ENCODE results near the gene LRRC4.

LRRC4 gene

GRCh38 chr7:128059143-128059988, 28.1 kb upstream of the LRRC4 start:
- DNase-seq (ENCODE audit: low read depth) = no peak

GRCh38 chr7:128057909-128058308, 26.7 kb upstream of the LRRC4 start:
- no peak for DNase-seq (ENCODE audit: low read depth)

GRCh38 chr7:128056901-128057300, 25.7 kb upstream of the LRRC4 start:
- DNase-seq (ENCODE audit: low read depth) = no peak

GRCh38 chr7:128055637-128056036, 24.4 kb upstream of the LRRC4 start:
- no peak for DNase-seq (ENCODE audit: low read depth)

DNA sequence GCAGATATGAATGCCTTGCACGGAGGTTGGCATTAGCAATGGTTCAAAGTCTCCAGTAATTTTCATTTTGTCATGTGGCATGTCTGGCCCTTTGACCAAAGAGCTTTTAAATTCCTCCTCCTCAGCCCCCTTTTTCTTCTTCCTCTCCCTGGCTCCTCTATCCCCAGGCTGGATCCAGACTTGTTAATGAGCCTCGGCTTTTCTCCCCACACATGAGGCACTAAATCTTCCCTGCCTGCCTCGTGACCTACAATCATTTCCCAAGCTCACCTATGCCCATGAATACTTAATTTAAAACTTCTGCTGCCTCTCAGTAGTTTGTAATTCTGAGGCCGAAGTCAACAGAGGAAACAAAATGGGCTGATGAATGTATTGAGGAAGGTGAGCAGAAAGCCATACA, 23.3 kb upstream of the LRRC4 start:
- no peak for DNase-seq (ENCODE audit: low read depth)

- no peak for DNase-seq (ENCODE audit: low read depth)
Measured at GRCh38 chr7:128053991-128054390, 22.8 kb upstream of the LRRC4 start.

DNA sequence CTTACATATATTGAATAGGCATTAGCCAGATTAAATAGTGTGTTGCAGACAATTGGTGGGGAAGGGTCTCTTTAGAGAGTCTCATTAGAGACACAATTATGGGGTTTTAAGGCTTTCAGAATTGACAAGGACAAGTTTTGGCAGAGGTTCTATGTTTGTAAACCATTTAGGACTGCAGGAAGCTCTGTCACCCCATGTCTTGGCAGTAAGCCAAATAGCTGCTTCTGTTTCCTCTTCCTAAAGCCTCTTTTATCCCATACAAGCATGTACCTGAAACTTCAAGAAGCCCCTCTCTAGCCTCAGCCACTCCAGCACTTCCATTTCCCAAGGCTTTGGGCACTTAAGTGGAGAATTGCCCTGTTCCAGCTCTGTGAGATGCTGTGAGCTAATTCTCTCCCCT, 21.8 kb upstream of the LRRC4 start:
- no peak for DNase-seq (ENCODE audit: low read depth)

DNA sequence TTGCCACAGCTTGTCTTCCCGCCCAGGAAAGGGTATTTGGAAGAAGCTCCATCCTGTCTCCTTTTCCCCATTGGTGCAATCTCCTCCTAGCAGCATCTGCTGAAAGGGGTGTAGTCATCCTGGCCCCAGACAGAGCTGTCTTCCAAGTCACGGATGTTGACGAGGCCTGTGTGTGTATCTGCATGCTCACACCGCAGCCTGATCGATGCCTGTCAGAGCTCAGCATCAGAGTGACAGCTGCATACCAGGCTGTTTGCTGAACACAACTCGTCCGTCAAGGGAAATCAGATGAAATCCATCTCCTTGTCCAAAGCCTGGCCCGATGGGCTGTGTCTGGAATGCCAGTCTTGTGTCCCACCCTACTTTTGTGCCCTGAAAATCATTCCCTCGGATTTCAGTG, 21.2 kb upstream of the LRRC4 start:
- no peak for DNase-seq (ENCODE audit: low read depth)

- no peak for DNase-seq (ENCODE audit: low read depth)
Measured at GRCh38 chr7:128045766-128046165, 14.5 kb upstream of the LRRC4 start.

DNA sequence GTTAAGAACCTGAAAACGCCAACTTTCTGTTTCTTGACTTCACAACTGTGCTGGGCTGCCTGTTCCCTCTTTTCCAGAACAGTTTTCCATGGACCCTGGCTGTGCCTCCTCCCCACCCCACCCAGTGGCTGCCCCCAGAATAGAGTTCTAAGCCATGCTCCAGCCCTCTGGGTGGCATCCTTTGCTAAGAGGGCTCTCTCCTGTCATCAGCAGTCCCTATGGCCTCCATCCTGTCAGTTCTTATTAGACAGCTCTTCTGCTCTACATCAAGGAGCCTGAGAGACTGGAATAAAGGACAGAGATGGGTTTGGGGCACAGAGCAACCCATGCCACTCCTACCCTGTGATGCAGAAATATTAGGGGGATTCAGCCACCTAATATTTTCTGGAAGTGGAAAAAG, 13.9 kb upstream of the LRRC4 start:
- no peak for DNase-seq (ENCODE audit: low read depth)

DNA sequence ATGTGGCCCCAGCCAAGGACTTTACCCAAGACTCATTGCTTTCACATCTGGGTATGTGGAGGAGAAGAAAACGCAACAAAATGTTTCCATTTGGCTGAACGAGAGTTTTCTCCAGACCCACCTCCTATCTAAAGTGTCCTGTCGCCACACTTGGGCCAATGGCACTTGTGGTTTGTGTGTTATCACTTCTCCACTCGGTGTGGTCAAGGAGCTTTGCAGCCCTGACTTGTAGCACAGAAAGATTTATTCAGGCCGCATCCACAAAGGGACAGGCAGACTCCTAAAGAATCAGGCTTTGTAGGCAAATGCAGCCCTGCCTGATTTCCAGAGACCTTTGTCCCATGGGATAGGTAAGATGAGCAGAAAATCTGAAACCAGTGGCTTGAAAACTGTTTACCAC, 12.8 kb upstream of the LRRC4 start:
- no peak for DNase-seq (ENCODE audit: low read depth)

GRCh38 chr7:128042012-128042411, 10.8 kb upstream of the LRRC4 start:
- DNase-seq (ENCODE audit: low read depth) = no peak

DNA sequence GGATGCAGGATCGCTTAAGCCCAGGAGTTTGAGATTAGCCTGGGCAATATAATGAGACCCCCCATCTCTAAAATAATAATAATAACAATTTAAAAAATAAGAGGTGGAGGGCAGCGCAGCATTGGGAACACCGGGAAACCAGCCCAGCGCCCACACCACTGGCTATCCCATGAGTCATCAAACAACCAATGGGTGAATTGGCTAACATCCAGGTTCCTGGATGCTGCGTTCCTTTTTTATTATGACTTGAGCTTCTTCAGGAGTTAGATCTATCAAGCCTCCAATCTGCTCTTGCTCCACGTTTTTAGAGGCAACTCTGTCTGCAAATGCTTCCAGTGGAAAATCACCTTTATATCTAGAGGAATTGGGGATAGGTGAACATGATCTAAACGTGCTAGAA, 10.0 kb upstream of the LRRC4 start:
- DNase-seq (ENCODE audit: low read depth) = no peak

- DNase-seq (ENCODE audit: low read depth) = no peak
Measured at GRCh38 chr7:128040205-128040604, 9.0 kb upstream of the LRRC4 start.

- no peak for DNase-seq (ENCODE audit: low read depth)
Measured at GRCh38 chr7:128039544-128039953, 8.3 kb upstream of the LRRC4 start.

- DNase-seq (ENCODE audit: low read depth) = no peak
Measured at GRCh38 chr7:128037880-128038619, 6.8 kb upstream of the LRRC4 start.

- no peak for DNase-seq (ENCODE audit: low read depth)
Measured at GRCh38 chr7:128037081-128037480, 5.8 kb upstream of the LRRC4 start.

DNA sequence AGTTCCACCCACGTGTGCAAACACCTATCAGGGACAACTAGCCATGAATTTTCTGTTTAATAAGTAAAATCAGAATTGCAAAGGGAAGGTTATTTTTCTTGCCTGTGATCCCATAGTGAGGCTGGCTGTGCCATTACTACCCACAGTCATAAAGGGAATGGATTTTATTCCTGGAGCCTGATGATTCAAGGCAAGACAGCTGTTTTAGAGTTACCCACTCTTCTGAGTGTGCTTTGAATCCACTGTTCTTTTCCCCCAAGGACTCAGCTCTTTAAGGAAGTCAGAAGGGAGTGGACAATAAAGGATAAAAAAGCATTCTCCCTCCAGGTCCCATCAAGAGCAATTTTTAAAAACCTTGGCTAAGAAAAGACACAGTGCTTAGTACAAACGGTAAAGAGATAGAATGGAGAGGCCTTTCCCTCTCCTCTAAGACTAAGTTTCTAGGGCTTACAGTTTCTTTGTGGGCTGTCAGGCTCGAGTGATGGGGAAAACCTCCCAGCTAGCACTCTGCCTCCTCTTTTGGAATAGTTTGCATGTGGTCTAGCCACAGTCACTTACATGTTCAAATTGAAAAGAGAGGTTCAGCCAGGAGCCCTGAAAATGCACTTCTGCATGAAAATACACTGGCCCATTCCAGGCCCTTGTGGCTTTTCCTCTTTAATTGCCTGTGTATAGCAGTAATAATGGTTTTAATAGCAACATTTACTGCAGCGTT, 5.1 kb upstream of the LRRC4 start:
- no peak for DNase-seq (ENCODE audit: low read depth)

DNA sequence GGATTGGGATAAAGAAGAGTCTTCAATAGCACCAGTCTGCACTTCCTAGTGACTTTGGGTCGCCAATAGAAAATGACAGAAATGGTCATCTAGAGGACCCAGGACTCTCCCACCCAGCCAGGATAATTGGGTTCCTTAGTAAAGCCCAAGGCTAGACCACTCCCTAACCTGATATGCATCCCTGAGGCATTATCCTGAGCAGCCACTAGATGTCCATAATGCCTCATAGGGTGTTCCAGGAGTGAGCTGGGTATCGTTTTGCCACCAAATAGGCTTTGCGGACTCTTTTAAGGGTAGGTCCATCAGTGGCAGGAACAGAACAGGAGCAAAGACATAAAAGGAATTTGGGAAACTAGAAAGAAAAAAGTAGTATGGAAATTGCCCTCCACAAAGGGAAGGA, 4.5 kb upstream of the LRRC4 start:
- no peak for DNase-seq (ENCODE audit: low read depth)

GRCh38 chr7:128034825-128035224, 3.6 kb upstream of the LRRC4 start:
- DNase-seq (ENCODE audit: low read depth) = no peak

- DNase-seq (ENCODE audit: low read depth) = no peak
Measured at GRCh38 chr7:128033246-128033645, 2.0 kb upstream of the LRRC4 start.

- no peak for DNase-seq (ENCODE audit: low read depth)
Measured at GRCh38 chr7:128032605-128033235, 1.5 kb upstream of the LRRC4 start.

All from T follicular helper cell (primary cell).